HG02763 (cell line): ENCODE measurements around the gene B3GLCT.

Experiments used
- ATAC-seq: cut with Tn5 transposase; IDR thresholded peaks from one replicate; pipeline ENCODE4 v1.9.1; 2021; ENCODE audit warnings: mild to moderate bottlenecking, moderate library complexity; ENCODE audit not compliant: unreplicated experiment

Gene B3GLCT

DNA sequence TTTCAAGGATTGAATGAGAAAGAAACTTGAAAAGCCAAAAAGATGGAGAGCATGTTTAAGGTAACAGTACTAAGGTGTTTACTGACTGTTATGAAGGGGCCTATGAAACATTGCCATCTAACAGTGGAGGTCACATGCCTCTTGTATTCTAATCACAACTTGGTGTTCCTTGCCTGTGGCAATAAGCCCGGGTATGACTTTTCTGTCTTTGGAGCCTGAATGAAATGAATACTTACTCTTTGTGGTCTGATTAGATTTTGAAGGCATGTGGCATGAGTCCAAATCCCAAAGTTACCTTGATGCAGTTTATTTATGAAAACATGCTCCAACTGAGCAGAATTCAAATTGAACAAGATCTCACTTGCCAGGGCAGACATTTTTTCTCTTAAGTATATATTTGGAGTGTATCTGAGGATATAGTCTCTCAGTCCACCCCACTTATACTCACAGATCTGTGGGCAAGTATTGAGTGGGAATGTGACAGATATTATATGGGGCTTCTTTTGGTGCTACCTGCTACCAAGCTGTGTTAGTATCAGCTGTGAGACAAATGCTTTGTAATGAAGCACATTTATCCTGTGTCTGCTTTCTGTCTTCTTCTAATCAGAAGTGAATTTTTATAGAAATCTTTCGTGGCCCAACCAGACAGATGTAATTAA is 67.5 kb downstream of the B3GLCT start:
- ATAC-seq: no peak

GRCh38 chr13:31274390-31274789 is 74.6 kb downstream of the B3GLCT start:
- ATAC-seq: no peak

DNA sequence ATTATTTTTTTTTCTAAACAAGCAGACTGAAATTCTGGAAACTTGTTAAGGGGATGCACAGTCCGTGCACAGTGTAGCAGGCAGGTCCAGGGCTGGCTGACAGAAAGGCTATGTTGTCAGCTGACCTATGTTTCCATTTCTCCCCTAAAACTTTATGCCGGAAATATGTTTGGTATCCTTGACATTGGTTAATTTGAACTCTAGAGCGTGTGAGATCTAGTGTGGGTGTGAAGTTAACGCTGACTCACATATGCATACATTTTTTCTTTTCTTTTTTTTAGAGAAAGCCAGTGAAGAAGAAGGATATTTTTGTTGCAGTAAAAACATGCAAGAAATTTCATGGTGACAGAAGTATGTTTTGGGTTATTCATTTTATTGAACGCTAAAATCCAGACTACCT is 76.6 kb downstream of the B3GLCT start:
- ATAC-seq: no peak

DNA sequence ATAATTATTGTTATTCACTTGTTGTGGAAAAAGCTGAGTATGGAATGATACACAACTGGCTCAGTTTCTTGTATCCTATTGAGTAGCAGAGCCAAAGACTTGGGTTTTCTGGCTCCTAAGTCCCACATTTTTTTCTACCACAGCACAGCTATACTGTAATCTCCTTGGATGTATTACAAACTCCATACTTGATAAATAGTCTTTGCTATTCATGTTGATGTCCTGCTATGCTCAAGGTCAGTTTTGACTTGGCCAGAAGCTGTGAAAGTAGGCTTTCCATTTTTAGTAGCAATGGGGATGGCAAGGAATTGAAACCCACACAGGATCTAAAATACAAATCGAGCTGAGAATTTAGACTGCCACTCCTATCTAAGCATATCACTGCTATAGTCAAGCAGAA is 79.1 kb downstream of the B3GLCT start:
- no peak for ATAC-seq

DNA sequence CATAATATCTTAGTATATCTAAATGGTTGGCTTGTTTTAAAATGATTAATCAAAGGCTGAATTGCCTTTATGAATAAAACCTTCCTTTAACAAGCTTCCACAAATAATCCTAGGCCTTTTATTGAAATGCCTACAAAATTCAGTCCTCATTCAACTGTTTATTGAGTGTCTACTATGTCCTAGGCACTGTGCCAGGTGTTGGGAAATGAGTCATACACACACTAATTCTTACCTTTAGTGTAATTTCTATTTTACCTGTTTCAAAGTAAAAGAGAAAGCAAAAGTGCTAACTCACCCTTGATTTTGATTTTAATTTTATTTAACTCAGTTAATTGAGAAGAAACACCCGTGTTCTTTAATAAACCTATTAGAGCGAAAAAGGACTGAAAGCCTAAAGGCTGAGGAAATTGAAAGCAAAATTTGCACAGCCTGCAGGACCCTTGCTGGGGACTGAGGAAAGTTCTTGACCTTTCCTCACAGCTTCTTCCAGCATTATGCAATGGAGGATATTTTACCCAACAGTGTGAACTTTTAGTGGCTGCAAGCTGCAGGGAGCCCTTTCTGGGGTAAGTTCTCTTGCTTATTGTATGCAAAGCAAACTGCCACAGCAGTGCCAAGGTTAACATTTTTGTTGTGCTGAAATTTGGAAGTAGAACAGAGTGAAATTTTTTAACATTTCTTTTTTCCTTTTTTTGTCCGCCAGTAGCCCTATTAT is 83.1 kb downstream of the B3GLCT start:
- ATAC-seq: no peak

DNA sequence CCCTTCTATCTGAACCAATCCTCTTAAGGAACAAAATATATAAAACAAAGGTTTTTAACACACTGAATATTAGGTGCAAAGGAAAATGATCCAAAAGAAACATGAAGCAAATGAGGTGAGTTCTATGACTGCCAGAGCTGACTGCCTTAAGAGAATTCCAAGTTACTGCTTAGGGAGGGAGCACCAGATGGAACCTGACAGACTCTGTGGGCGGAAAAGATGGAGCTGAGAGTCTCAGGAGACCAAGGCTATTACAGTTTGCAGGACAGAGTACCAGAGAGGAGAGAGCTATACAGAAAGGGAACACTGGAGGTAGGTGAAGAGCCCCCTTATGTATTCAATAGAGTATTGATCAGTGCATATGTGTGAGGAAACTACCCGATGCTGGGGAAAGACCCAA is 87.2 kb downstream of the B3GLCT start:
- ATAC-seq: no peak

- ATAC-seq: no peak
Observed at GRCh38 chr13:31301119-31301518, 101.3 kb downstream of the B3GLCT start.

- ATAC-seq: no peak
Observed at GRCh38 chr13:31310356-31310755, 110.6 kb downstream of the B3GLCT start.

- no peak for ATAC-seq
Observed at GRCh38 chr13:31310786-31311185, 111.0 kb downstream of the B3GLCT start.

GRCh38 chr13:31311921-31312320 is 112.1 kb downstream of the B3GLCT start:
- no peak for ATAC-seq

DNA sequence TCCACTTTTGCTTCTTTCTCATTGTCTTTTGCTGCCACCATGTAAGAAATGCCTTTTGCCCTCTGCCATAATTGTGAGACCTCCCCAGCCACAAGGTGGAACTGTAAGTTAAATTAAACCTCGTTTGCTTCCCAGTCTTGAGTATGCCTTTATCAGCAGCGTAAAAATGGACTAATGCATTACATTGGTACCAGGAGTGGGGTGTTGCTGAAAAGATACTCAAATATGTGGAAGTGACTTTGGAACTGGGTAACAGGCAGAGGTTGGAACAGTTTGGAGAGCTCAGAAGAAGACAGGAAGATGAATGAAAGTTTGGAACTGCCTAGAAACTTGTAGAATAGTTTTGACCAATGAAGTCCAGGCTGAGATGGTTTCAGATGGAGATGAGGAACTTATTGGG is 115.2 kb downstream of the B3GLCT start:
- no peak for ATAC-seq

DNA sequence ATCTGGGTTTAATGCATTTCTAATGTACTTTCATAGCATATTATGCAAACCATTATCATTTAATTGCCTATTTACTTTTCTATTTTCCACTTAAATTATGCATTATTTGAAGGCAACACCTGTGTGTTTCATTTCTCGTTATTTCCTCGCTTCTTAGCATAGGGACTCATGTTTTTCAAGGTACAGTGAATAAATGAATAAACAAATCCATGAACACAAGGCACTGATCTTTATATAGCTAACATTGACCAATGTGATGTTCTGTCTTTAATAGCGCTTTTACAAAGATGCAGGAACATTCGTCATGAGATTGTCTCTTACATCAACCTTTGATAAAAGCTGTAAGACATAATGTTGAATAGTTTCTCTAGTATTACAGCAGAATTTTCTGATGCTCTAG is 121.2 kb downstream of the B3GLCT start:
- no peak for ATAC-seq

DNA sequence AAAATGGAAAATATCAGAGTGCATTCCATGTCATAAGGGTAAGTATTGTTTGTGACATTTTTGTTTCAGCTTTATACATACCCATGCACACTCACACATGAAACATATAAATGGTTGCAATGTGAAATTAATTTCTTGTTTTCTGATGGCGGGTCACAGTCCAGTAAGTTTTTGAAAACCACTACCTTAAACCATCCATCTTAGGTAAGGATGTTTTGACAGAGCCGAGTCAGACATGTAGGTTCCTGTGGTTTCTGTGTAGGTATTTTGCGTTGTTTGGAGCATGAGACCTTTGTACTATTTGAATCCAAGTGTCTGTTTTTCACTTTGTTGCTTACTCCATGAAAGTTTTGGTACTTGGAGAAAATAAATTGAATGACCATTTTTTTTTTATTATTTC is 121.7 kb downstream of the B3GLCT start:
- no peak for ATAC-seq

DNA sequence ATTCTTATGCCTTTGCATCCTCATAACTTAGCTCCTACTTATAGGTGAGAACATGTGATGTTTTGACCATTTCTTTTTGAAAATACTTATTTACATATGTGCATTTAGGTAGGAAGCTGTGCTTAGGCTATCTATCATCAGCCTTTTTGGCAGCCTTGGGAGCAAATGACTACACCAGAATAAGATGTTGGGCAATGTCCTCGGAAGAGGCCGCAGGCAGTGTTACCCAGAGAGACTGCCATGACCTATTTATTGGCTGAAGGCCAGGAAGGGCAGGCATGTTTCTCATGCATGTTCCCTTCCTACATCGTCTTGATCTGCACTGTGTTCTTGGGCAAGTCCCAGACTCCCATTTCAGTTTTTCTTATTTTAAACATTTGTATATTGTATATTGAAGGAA is 122.3 kb downstream of the B3GLCT start:
- ATAC-seq: no peak

GRCh38 chr13:31322702-31323405 is 123.1 kb downstream of the B3GLCT start:
- ATAC-seq: no peak

- no peak for ATAC-seq
Observed at GRCh38 chr13:31327182-31327860, 127.5 kb downstream of the B3GLCT start.

DNA sequence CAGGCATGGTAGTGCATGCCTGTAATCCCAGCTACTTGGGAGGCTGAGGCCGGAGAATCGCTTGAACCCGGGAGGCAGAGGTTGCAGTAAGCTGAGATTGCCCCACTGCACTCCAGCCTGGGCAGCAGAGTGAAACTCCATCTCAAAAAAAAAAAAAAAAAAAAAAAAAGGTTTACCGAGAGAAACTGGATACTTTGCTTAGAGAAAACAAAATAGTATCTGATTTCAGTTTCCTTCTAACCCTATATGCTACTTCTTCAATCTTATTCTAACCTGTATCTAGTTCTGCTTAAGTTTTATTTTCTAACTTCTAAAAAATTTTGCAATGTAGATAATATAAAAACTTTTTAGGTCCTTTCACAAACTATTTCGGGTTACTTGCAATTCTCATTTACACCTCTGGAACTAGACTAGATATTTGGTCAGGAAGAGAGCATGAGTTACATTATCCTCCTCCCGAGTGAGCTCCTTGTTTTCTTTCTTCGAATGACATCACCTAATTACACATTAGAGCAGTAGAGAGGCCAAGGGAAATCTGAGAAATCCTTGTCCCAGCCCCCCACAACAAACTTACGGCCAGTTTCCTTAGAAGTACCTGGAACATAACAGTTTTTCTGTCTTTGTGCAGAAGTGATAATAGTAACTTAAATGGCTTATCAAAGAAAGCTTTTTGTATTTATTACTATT is 128.9 kb downstream of the B3GLCT start:
- ATAC-seq: no peak

DNA sequence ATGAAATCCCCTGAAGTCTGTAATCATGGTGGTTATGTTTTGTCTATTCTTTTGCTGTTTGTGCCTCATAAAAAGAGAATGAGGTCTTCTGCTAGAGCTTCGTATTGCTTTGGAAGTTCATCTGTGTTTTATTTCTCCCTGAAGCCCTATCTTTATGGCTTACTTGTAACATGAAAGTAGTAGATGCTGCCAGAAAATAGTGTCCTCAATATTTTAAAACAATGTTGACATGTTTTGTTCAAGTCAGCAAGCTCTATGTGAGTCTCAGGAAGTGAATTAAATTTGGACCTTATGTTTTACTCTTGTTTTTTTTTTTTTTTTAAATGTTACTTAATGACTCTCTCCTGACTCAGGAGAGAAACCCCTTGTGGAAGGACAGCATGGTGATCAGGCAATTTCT is 130.5 kb downstream of the B3GLCT start:
- no peak for ATAC-seq

DNA sequence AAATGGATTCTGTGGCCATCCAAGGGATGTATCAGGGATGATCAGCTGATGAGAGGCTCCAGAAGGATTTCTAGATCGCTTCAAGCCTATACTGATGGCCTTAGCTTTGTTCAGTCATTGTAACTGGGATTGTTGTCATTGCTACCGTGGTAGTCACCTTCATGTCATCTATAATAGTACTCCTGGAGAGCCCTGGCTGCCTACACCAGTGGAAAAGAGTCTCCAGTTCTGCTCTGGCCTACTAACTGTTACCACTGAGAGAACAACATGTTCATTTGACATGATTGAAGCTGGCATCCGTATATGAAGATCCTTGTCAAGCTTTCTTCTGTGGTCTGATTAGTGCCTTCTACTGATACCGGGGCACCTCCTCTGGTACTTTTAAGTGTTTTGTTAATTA is 131.3 kb downstream of the B3GLCT start:
- ATAC-seq: no peak

- ATAC-seq: no peak
Observed at GRCh38 chr13:31334547-31334946, 134.8 kb downstream of the B3GLCT start.

DNA sequence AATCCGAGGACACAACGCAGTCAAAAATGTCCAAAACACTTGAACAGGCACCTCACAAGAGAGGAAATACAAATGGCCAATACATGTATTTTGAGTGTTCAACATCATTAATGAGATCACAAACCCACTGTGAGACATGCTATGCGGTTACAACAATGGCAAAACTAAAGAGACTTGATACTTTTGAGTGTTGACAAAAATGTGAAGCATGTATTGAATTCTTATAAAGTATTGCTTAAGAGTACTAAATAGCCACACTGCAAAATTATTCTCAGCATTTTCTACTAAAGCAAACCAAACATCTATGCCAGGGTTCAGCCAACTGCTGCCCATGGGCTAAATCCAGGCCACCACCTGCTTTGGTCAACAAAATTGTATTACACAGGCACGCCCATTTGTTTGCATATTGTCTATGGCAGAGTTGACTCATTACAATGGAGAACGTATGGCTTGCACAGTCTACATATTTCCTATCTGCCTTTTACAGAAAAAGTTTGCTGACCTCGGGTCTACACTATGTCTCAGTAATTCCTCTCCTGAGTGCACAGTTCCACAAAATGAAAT is 135.3 kb downstream of the B3GLCT start:
- ATAC-seq: no peak
